A673 (cell line): Measurements from ENCODE around the gene PAK5.

Experiments
- EZH2 ChIP-seq: fragments of 200-600 bp; sonication (generic); IDR thresholded peaks from 2 replicates; pipeline ENCODE4 v1.6.1; 2017; ENCODE audit warnings: borderline replicate concordance, low read depth, mild to moderate bottlenecking, mixed read lengths, antibody characterized with exemption, low read length; ENCODE audit not compliant: poor library complexity, severe bottlenecking
- TF ChIP-seq, protein P1 (sequence below): fragments of 300-800, 200-600 bp; sonication (generic); conservative IDR thresholded peaks from 2 replicates; pipeline ENCODE4 v1.5.1; 2017; ENCODE audit warnings: low read depth, mild to moderate bottlenecking, antibody characterized with exemption, low read length, moderate library complexity, mixed read lengths

- TF ChIP-seq, protein P1, sequence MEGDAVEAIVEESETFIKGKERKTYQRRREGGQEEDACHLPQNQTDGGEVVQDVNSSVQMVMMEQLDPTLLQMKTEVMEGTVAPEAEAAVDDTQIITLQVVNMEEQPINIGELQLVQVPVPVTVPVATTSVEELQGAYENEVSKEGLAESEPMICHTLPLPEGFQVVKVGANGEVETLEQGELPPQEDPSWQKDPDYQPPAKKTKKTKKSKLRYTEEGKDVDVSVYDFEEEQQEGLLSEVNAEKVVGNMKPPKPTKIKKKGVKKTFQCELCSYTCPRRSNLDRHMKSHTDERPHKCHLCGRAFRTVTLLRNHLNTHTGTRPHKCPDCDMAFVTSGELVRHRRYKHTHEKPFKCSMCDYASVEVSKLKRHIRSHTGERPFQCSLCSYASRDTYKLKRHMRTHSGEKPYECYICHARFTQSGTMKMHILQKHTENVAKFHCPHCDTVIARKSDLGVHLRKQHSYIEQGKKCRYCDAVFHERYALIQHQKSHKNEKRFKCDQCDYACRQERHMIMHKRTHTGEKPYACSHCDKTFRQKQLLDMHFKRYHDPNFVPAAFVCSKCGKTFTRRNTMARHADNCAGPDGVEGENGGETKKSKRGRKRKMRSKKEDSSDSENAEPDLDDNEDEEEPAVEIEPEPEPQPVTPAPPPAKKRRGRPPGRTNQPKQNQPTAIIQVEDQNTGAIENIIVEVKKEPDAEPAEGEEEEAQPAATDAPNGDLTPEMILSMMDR = no peak
- TF ChIP-seq EZH2 = no peak
Observed at GRCh38 chr20:9685011-9685410, 153.9 kb downstream of the PAK5 start.
